Mesendoderm (in vitro differentiated cells): ENCODE results near the gene GRAMD4.

ENCODE experiments used
- DNase-seq: peaks from one replicate; pipeline ENCODE4 v3.0.0; 2013
- H2AK5ac ChIP-seq: 2 replicates; pipeline ENCODE4 v1.6.1; 2013; ENCODE audit warnings: low read length, inconsistent platforms
- H2BK120ac ChIP-seq: 2 replicates; pipeline ENCODE4 v1.6.1; 2013; ENCODE audit warnings: low read depth, mild to moderate bottlenecking, low read length, moderate library complexity, mixed read lengths
- H2BK15ac ChIP-seq: replicated peaks from 2 replicates; pipeline ENCODE4 v1.6.1; 2013; ENCODE audit warnings: low read depth, mild to moderate bottlenecking, moderate library complexity
- H2BK5ac ChIP-seq: 2 replicates; pipeline ENCODE4 v1.6.1; 2013; ENCODE audit warnings: low read length, inconsistent platforms
- H3K18ac ChIP-seq: 2 replicates; pipeline ENCODE4 v1.6.1; 2013; ENCODE audit warnings: mild to moderate bottlenecking, low read length, mixed read lengths
- H3K23ac ChIP-seq: one replicate; pipeline ENCODE4 v1.6.1; 2013; ENCODE audit warnings: low read length
- H3K27ac ChIP-seq: 2 replicates; pipeline ENCODE4 v1.5.1; 2013; ENCODE audit warnings: low read depth, mild to moderate bottlenecking, inconsistent platforms, low read length, moderate library complexity
- H3K27me3 ChIP-seq: 2 replicates; pipeline ENCODE4 v1.6.1; 2013; ENCODE audit warnings: low read length, control low read depth, mild to moderate bottlenecking, inconsistent platforms; ENCODE audit not compliant: insufficient read depth, poor library complexity
- H3K36me3 ChIP-seq: 2 replicates; pipeline ENCODE4 v1.6.1; 2013; ENCODE audit warnings: low read length, inconsistent platforms; ENCODE audit not compliant: control insufficient read depth, insufficient read depth
- H3K4ac ChIP-seq: one replicate; pipeline ENCODE4 v1.6.1; 2013; ENCODE audit warnings: low read depth, mild to moderate bottlenecking, low read length, moderate library complexity
- H3K4me1 ChIP-seq: 2 replicates; pipeline ENCODE4 v1.6.1; 2013; ENCODE audit warnings: low read depth, low read length, inconsistent platforms; ENCODE audit not compliant: control insufficient read depth
- H3K4me2 ChIP-seq: 2 replicates; pipeline ENCODE4 v1.6.1; 2013; ENCODE audit warnings: low read length
- H3K4me3 ChIP-seq: 2 replicates; pipeline ENCODE4 v1.5.1; 2013; ENCODE audit warnings: mild to moderate bottlenecking, low read length
- H3K56ac ChIP-seq: one replicate; pipeline ENCODE4 v1.6.1; 2013; ENCODE audit warnings: low read length
- H3K79me1 ChIP-seq: 2 replicates; pipeline ENCODE4 v1.6.1; 2013; ENCODE audit warnings: low read length, inconsistent platforms
- H3K79me2 ChIP-seq: 2 replicates; pipeline ENCODE4 v1.6.1; 2013; ENCODE audit warnings: mild to moderate bottlenecking, low read length; ENCODE audit not compliant: control insufficient read depth, insufficient read depth
- H3K9ac ChIP-seq: 2 replicates; pipeline ENCODE4 v1.6.1; 2013; ENCODE audit warnings: low read length, inconsistent platforms
- H4K5ac ChIP-seq: one replicate; pipeline ENCODE4 v1.6.1; 2013; ENCODE audit warnings: low read length
- H4K8ac ChIP-seq: one replicate; pipeline ENCODE4 v1.6.1; 2013; ENCODE audit warnings: low read depth, mild to moderate bottlenecking, control low read depth, low read length, moderate library complexity
- WGBS: extraction: QIAGEN DNeasy Blood & Tissue Kit; methylation state at CpG from one replicate; pipeline ENCODE4 v1.1.7; 2013; ENCODE audit warnings: low lambda C conversion rate, missing lambda C conversion rate; ENCODE audit not compliant: insufficient coverage; ENCODE audit errors: extremely low coverage; 5-methylcytosine and 5-hydroxymethylcytosine counted together

The GRAMD4 gene

GRCh38 chr22:46673662-46674236 is 53.6 kb downstream of the GRAMD4 start:
- H2BK120ac ChIP-seq = no peak overlapping the region
- no CpG with 5 or more reads among the region's 32 CpGs for WGBS

GRCh38 chr22:46674367-46674781 is 54.2 kb downstream of the GRAMD4 start:
- H3K27me3 ChIP-seq = no peaks in the 10 kb centered on the region
- no peak overlapping the region for H3K27ac ChIP-seq
- H3K18ac ChIP-seq = no peak overlapping the region
- H3K9ac ChIP-seq = no peak overlapping the region
- peaks cover 2% of the 10 kb centered on the region for H3K36me3 ChIP-seq
- no peak overlapping the region for H4K8ac ChIP-seq
- no peak overlapping the region for H2AK5ac ChIP-seq
- DNase-seq = no peak
- no peak overlapping the region for H2BK15ac ChIP-seq
- H3K23ac ChIP-seq = no peak overlapping the region
- H3K56ac ChIP-seq = no peak overlapping the region
- no peaks in the 10 kb centered on the region for H3K79me1 ChIP-seq
- no peaks in the 10 kb centered on the region for H3K79me2 ChIP-seq
- no CpG with 5 or more reads among the region's 19 CpGs for WGBS
- no peaks in the 10 kb centered on the region for H3K4me1 ChIP-seq
- no peak overlapping the region for H3K4ac ChIP-seq
- H4K5ac ChIP-seq = no peak overlapping the region
- H3K4me2 ChIP-seq = no peak overlapping the region
- H3K4me3 ChIP-seq = no peak overlapping the region
- H2BK120ac ChIP-seq = no peak overlapping the region
- H2BK5ac ChIP-seq = no peak overlapping the region

More at GRCh38 chr22:46673662-46674236, 53.6 kb downstream of the GRAMD4 start:
- Histone ChIP-seq H3K23ac (no peak overlapping the region), H4K5ac (no peak overlapping the region), H2BK5ac (no peak overlapping the region), H3K56ac (no peak overlapping the region), H4K8ac (no peak overlapping the region), H3K27ac (no peak overlapping the region), H3K4ac (no peak overlapping the region), H3K9ac (no peak overlapping the region), H2AK5ac (no peak overlapping the region), H3K4me2 (no peak overlapping the region), H3K4me3 (no peak overlapping the region), H3K36me3 (peaks cover 2% of the 10 kb centered on the region), H3K4me1 (no peaks in the 10 kb centered on the region), H3K18ac (no peak overlapping the region), H2BK15ac (no peak overlapping the region), H3K27me3 (no peaks in the 10 kb centered on the region), H3K79me2 (no peaks in the 10 kb centered on the region), H3K79me1 (no peaks in the 10 kb centered on the region)
- DNase-seq = no peak

- Histone ChIP-seq H3K18ac (no peak overlapping the region), H4K8ac (no peak overlapping the region), H3K79me2 (no peaks in the 10 kb centered on the region), H2BK15ac (no peak overlapping the region), H3K27ac (no peak overlapping the region), H3K79me1 (no peaks in the 10 kb centered on the region), H3K9ac (no peak overlapping the region), H3K27me3 (no peaks in the 10 kb centered on the region), H3K4me3 (no peak overlapping the region), H2BK5ac (no peak overlapping the region), H2AK5ac (no peak overlapping the region), H3K56ac (no peak overlapping the region), H2BK120ac (no peak overlapping the region), H3K4me1 (no peaks in the 10 kb centered on the region), H3K23ac (no peak overlapping the region), H3K4ac (no peak overlapping the region), H4K5ac (no peak overlapping the region), H3K36me3 (peaks cover 2% of the 10 kb centered on the region), H3K4me2 (no peak overlapping the region)
- no CpG with 5 or more reads among the region's 11 CpGs for WGBS
- DNase-seq = no peak
Observed at GRCh38 chr22:46674906-46675305, 54.7 kb downstream of the GRAMD4 start.

GRCh38 chr22:46675479-46675878 is 55.3 kb downstream of the GRAMD4 start:
- Histone ChIP-seq H3K9ac (no peak overlapping the region), H2BK5ac (no peak overlapping the region), H3K18ac (no peak overlapping the region), H3K27ac (no peak overlapping the region), H2BK120ac (no peak overlapping the region), H3K79me1 (no peaks in the 10 kb centered on the region), H3K36me3 (no peaks in the 10 kb centered on the region), H3K23ac (no peak overlapping the region), H3K4me1 (no peaks in the 10 kb centered on the region), H3K27me3 (no peaks in the 10 kb centered on the region), H3K4me3 (no peak overlapping the region), H2BK15ac (no peak overlapping the region), H4K5ac (no peak overlapping the region), H2AK5ac (no peak overlapping the region), H3K79me2 (no peaks in the 10 kb centered on the region), H4K8ac (no peak overlapping the region), H3K4ac (no peak overlapping the region), H3K4me2 (no peak overlapping the region), H3K56ac (no peak overlapping the region)
- no CpG with 5 or more reads among the region's 13 CpGs for WGBS
- DNase-seq = no peak

- Histone ChIP-seq H2BK120ac (no peak overlapping the region), H3K4me2 (no peak overlapping the region), H3K4ac (no peak overlapping the region), H3K36me3 (no peaks in the 10 kb centered on the region), H2BK5ac (no peak overlapping the region), H3K18ac (no peak overlapping the region), H3K4me1 (no peaks in the 10 kb centered on the region), H3K79me1 (no peaks in the 10 kb centered on the region), H3K23ac (no peak overlapping the region), H4K8ac (no peak overlapping the region), H2BK15ac (no peak overlapping the region), H3K9ac (no peak overlapping the region), H3K27ac (no peak overlapping the region), H3K79me2 (no peaks in the 10 kb centered on the region), H3K4me3 (no peak overlapping the region), H2AK5ac (no peak overlapping the region), H4K5ac (no peak overlapping the region), H3K56ac (no peak overlapping the region), H3K27me3 (no peaks in the 10 kb centered on the region)
- no peak for DNase-seq
- WGBS = no CpG with 5 or more reads among the region's 16 CpGs
Observed at GRCh38 chr22:46675938-46676337, 55.8 kb downstream of the GRAMD4 start.

GRCh38 chr22:46676479-46676878 is 56.3 kb downstream of the GRAMD4 start:
- H2BK15ac ChIP-seq = no peak overlapping the region
- no peak overlapping the region for H3K27ac ChIP-seq
- H2BK120ac ChIP-seq = no peak overlapping the region
- no peak overlapping the region for H3K4me2 ChIP-seq
- DNase-seq = no peak
- no peak overlapping the region for H3K4me3 ChIP-seq
- no peaks in the 10 kb centered on the region for H3K27me3 ChIP-seq
- H3K36me3 ChIP-seq = no peaks in the 10 kb centered on the region
- H4K8ac ChIP-seq = no peak overlapping the region
- H2BK5ac ChIP-seq = no peak overlapping the region
- WGBS = no CpG with 5 or more reads among the region's 15 CpGs
- H3K23ac ChIP-seq = no peak overlapping the region
- no peak overlapping the region for H4K5ac ChIP-seq
- H3K9ac ChIP-seq = no peak overlapping the region
- no peaks in the 10 kb centered on the region for H3K79me2 ChIP-seq
- H3K4me1 ChIP-seq = no peaks in the 10 kb centered on the region
- no peak overlapping the region for H3K56ac ChIP-seq
- no peaks in the 10 kb centered on the region for H3K79me1 ChIP-seq
- H3K4ac ChIP-seq = no peak overlapping the region
- H3K18ac ChIP-seq = no peak overlapping the region
- no peak overlapping the region for H2AK5ac ChIP-seq
